ENCODE data around the gene PTPN23.

PTPN23 gene

DNA sequence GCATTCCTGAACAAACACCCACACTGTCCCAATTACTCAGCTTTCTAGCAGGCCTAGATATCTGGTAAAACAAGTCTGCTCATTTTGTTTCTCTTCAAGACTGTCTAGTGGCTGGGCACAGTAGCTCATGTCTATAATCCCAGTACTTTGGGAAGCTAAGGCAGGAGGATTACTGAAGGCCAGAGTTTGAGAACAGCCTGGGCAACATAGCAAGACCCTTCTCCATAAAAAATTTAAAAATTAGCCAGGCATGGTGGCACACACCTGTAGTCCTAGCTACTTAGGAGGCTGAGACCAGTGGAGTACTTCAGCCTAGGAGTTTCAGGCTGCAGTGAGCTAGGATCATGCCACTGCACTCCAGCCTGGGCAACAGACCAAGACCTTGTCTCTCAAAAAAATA, 6.2 kb upstream of the PTPN23 start:
- DNase-seq (ENCODE audit: low read depth), result no peak

- no peak for DNase-seq (ENCODE audit: low read depth)
Measured at GRCh38 chr3:47376393-47376792, 4.4 kb upstream of the PTPN23 start.

GRCh38 chr3:47377186-47377585, 3.6 kb upstream of the PTPN23 start:
- DNase-seq (ENCODE audit: low read depth), result no peak

DNA sequence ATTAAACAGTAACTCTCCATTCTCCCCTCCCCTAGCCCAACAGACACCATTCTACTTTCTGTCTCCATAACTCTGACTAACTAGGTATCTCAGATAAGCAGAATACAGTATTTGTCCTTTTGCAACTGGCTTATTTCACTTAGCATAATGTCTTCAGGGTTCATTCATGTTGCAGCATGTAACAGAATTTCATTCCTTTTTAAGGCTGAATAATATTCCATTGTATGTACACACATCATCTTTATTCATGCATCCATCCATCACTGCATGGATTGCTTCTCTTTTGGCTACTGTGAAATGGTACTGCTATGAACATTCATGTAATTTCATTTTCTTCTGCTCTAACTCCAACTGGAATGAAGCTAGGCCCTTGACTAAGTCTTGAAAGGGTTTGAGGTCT, 2.0 kb upstream of the PTPN23 start:
- no peak for DNase-seq (ENCODE audit: low read depth)

GRCh38 chr3:47379411-47379899, 1.4 kb upstream of the PTPN23 start:
- DNase-seq (ENCODE audit: low read depth), result no peak

- no peak for DNase-seq (ENCODE audit: low read depth)
Measured at GRCh38 chr3:47380026-47380600, 708 bp upstream of the PTPN23 start.

DNA sequence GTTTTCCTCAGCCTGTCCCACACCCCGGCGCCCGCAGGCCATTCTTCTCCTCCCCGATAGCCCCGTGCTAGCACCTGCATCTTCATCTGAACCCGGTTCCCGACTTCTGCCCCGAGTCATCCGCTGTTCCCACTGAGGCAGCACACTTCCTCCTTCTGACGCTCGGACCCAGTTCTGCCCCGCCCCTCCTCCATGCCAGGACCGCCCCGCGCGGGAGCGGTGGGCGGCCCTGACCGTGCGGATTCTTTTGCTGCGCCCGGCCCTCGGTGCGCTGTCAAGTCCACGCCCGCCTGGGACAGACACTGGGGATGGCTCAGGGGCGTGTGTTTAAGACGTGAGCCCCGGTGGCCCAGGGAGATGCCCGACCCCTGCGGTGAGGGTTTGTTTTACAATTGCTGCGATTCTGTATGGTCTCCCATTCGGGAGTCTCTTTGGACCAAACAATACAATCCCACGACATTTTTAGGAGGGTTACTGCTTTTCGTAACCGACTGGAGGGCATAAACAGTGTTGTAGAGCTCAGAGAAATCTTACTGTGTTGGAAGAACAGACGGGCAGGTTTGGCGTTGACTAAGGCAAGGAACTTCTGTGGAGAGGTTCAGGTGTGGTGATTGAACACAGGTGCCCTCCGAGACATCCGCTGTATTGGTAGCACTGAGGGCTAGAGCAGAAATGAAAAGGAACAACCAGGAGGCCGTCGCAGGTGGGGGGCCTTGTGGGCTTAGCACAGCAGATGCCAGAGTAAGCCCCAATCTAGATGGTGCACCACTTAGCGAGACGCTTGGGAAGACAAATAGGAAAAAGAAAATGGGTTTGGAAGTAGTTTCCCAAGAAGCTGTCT, 716 bp downstream of the PTPN23 start:
- peak; percentile 68 for DNase-seq (ENCODE audit: low read depth)

- no peak for DNase-seq (ENCODE audit: low read depth)
Measured at GRCh38 chr3:47384425-47384824, 3.6 kb downstream of the PTPN23 start.

GRCh38 chr3:47385007-47385406, 4.2 kb downstream of the PTPN23 start:
- no peak for DNase-seq (ENCODE audit: low read depth)

DNA sequence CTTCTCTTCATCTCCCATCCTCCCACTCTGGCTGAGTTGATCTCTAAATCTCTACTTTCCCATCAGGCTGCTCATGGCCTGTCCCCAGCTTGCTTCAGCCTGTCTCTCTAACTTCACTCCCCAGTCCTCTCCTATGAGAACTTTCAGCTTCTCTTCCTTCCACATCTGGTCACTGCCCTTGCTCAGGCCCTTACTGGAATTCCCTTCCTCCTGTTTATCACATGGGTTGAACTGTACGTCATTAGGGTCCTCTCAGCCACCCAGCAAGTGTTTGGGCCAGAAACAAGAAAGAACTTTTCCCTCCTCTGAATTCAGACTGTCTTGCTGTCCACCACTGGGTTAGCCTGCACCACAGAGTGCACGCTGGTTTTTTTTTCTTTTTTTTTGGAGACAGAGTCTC, 5.0 kb downstream of the PTPN23 start:
- DNase-seq (ENCODE audit: low read depth), result no peak

DNA sequence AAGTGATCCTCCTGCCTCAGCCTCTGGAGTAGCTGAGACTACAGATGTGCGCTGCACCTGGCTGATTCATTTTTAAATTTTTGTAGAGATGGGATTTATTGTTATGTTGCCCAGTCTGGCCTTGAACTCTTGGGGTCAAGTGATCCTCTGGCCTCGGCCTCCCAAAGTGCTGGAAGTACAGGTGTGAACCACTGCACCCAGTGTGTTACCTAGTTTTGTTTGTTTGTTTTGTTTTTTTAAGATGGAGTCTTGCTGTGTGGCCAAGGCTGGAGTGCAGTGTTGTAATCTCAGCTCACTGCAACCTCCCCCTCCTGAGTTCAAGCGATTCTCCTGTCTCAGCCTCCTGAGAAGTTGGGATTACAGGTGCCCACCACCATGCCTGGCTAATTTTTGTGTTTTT, 12.1 kb downstream of the PTPN23 start:
- DNase-seq (ENCODE audit: low read depth), result no peak

DNA sequence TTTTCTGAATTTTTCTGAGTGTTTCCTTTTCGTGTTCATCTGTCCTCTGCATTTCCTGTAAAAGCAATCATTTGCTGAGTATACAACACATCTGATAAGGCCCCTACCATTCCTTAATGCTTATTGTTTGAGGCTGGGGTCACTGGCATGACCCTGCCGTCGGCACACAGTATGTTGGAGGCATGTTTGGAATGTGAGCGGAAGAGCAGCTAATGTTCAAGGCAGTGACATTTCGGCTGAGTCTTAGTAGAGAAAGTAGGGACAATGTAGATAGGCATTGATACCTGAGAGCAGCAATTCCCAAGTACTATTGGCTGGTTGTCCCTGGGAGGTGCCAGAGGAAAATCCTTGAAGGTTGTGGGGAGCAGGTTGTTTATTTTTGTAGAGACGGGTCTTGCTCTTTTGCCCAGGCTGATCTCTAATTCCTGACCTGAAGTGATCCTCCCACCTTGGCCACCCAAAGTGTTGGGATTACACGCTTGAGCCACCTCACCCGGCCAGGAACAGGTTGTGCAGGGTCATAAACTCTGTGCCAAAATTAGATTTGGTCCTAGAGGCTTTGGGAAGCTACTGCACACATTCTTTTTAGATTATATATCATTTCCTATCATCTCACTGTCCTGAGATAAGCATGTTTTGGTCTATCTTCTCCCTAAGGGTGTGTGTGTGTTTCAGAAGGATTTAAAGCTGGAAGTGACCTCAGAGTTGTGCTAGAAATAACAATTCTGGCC, 13.5 kb downstream of the PTPN23 start:
- peak; percentile 49 for DNase-seq (ENCODE audit: low read depth)

GRCh38 chr3:47394881-47395280, 14.1 kb downstream of the PTPN23 start:
- no peak for DNase-seq (ENCODE audit: low read depth)

- DNase-seq (ENCODE audit: low read depth), result no peak
Measured at GRCh38 chr3:47398228-47398627, 17.4 kb downstream of the PTPN23 start.

DNA sequence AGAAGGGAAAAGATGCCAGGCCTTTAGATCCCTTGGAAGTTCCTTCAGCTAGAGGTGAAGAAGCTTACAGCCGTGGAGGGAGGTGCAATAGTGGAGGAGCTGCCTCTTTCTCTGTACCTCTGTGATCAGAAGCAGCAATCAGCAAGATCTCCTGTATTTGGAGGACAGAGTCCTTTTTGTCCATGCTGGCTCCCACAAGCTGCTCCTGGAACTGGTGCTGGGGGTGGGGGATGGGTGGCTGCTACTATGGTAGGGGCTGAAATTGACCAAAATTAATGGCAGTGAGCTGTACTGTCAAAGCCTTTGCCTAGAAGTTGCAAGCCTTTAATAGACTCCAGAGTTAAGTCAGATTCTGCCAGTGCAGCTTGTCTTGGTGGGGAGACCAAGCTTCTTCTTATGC, 18.2 kb downstream of the PTPN23 start:
- no peak for DNase-seq (ENCODE audit: low read depth)

DNA sequence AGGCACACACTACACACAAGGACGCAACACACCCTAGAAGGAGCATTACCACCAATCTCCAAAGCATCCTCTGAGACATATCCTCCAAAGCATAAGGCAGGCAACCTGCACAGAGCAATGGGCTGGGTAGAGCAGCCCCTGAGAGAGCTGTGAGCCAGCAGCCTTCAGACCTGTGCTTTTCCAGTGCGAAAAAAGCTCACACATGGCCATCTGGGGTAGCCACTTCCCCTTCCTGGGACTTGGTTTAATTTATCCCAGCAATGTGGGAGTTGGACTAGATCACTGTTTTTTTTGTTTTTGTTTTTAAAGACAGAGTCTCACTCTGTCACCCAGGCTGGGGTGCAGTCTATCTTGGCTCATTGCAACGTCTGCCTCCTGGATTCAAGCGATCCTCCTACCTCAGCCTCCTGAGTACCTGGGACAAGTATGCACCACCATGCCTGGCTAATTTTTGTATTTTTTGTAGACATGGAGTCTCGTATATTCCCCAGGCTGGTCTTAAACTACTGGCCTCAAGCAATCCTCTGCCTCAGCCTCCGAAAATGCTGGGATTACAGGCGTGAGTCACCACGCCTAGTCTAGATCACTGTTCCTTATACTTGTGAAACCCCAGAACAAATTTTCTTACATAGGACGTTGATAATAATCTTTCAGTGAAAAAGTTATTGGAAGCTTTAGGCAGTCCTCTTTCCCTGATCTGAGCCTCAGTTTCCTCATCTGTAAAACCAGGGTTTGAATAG, 18.9 kb downstream of the PTPN23 start:
- DNase-seq (ENCODE audit: low read depth), result no peak

DNA sequence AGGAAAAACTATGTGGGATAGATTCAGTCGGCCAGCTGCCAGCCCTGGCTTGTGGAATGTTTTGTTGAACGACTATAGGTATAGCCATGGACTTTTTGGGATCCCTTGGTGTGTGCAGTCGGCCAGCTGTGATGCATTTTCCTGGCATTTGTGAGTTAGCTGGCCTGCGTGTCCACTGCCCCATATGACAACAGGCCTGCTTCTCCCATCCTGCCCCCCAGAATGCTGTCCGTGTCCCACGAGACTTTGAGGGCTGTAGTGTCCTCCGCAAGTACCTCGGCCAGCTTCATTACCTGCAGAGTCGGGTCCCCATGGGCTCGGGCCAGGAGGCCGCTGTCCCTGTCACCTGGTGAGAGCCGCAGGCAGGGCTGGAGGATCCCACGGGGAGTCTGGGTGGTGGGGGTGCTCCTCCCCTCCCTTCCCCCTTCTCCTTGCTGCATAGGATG, 23.6 kb downstream of the PTPN23 start:
- no peak for DNase-seq (ENCODE audit: low read depth)

- DNase-seq (ENCODE audit: low read depth), result no peak
Measured at GRCh38 chr3:47404955-47405790, 24.4 kb downstream of the PTPN23 start.

GRCh38 chr3:47405820-47406761, 25.3 kb downstream of the PTPN23 start:
- no peak for DNase-seq (ENCODE audit: low read depth)

DNA sequence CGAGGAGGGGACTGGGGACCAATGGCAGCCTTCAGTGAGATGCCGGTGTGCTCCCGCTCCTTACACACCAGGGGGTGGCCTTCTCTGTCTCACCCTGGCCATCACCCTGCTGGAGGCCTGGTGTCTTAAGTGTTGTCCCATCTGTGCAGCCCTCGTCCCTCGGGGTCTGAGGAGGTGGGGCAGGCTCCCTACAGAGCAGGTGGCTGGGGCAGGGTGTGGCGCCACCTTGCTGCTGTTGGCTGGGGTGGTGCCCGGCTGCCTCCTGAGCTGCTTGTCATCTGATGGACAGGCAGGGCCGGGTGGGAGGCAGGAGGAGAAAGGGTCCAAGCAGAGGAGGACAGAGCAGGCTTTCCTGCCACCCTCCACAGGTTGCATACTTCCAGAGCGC, 25.9 kb downstream of the PTPN23 start:
- no peak for DNase-seq (ENCODE audit: low read depth)
